ENCODE data around the gene TP53I11.

TP53I11 gene

DNA sequence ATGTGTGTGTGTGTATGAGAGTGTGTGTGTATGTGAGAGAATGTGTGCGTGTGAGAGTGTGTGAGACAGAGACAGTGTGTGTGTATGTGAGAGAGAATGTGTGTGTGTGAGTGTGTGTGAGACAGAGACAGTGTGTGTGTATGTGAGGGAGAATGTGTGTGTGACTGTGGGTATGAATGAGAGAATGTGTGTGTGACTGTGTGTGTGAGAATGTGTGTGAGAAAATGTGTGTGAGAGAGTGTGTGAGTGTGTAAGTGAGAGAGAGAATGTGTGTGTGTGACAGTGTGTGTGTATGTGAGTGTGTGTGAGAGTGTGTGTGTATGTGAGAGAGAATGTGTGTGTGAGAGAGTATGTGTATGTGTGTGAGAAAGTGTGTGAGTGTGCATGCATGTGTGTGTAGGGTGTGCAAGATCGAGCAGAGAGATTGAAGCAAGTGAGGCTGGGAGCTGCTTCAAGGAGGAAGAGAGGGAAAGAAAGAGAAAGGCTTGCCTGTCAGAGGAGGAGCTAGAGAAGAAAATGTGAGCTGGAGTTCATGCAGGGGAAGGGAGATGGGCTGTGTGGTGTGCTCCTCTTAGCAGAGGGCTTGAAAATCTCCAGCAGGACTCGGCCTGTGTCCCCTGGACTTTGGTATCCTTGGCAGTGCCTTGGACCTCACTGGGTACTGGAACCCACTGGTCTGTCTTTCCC, 27.7 kb upstream of the TP53I11 start:
- Histone ChIP-seq H3K9me3 (ENCODE audit: control insufficient read depth, low read length) (no peaks in the 10 kb centered on the region), H3K36me3 (ENCODE audit: control insufficient read depth, insufficient read depth, low read length, severe bottlenecking) (no peaks in the 10 kb centered on the region), H3K4me1 (ENCODE audit: control insufficient read depth, insufficient read depth, low read length) (no peaks in the 10 kb centered on the region), H3K27me3 (replicated peaks; ENCODE audit: control insufficient read depth, insufficient read depth, low read length) (peaks cover 21% of the 10 kb centered on the region), H3K9ac (ENCODE audit: low read length) (no peak overlapping the region), H3K4me3 (ENCODE audit: low read length) (no peak overlapping the region)
- no peak for DNase-seq (ENCODE audit: low read depth)

DNA sequence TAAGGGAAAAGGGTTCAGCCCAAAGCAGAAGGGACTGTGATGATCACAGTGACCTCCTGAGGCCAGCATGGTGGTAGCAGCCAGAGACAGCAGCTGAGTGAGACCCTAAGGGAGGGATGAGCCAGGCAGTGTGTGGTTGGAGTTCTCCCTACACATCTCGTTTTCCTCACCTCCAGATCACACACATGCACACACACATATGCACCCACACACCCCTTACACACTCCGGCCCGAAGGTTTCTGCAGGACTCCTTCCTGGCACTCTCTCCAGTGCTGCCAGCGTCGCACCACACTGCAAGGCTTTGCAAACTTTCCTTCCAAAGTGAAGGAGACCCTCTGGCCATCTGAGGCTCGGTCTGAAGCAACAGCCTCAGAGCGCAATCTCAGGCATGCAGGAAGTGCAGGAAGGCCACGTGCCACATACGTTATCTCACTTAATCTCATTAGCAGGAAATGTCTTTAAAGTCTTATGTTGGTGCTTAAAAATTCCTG, 26.9 kb upstream of the TP53I11 start:
- DNase-seq (ENCODE audit: low read depth) = no peak
- Histone ChIP-seq H3K4me1 (ENCODE audit: control insufficient read depth, insufficient read depth, low read length) (no peaks in the 10 kb centered on the region), H3K27me3 (replicated peaks; ENCODE audit: control insufficient read depth, insufficient read depth, low read length) (peaks cover 24% of the 10 kb centered on the region), H3K36me3 (ENCODE audit: control insufficient read depth, insufficient read depth, low read length, severe bottlenecking) (no peaks in the 10 kb centered on the region), H3K9me3 (ENCODE audit: control insufficient read depth, low read length) (no peaks in the 10 kb centered on the region), H3K4me3 (ENCODE audit: low read length) (no peak overlapping the region), H3K9ac (ENCODE audit: low read length) (no peak overlapping the region)

DNA sequence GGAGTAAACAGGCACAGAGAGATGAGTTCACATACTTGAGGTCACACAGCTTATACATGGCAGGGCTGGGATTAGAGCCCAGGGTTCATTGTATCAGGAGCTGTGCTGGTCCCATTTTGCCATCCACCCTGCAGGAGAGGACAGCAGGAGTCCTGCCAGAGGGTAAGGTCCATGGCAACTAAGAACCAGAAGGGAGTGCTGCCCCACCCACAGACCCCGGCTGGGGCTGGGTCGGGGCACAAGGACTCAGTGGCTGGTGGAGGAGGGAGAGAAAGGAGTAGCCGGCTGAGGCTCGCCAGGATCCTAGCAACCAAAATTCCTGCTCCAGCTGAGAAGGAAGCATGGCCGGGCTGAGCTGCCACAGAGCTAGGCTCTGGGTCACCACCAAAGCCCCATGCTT, 25.9 kb upstream of the TP53I11 start:
- Histone ChIP-seq H3K27me3 (replicated peaks; ENCODE audit: control insufficient read depth, insufficient read depth, low read length) (peaks cover 22% of the 10 kb centered on the region), H3K9me3 (ENCODE audit: control insufficient read depth, low read length) (no peaks in the 10 kb centered on the region), H3K9ac (ENCODE audit: low read length) (no peak overlapping the region), H3K36me3 (ENCODE audit: control insufficient read depth, insufficient read depth, low read length, severe bottlenecking) (no peaks in the 10 kb centered on the region), H3K4me1 (ENCODE audit: control insufficient read depth, insufficient read depth, low read length) (no peaks in the 10 kb centered on the region), H3K4me3 (ENCODE audit: low read length) (no peak overlapping the region)
- no peak for DNase-seq (ENCODE audit: low read depth)

DNA sequence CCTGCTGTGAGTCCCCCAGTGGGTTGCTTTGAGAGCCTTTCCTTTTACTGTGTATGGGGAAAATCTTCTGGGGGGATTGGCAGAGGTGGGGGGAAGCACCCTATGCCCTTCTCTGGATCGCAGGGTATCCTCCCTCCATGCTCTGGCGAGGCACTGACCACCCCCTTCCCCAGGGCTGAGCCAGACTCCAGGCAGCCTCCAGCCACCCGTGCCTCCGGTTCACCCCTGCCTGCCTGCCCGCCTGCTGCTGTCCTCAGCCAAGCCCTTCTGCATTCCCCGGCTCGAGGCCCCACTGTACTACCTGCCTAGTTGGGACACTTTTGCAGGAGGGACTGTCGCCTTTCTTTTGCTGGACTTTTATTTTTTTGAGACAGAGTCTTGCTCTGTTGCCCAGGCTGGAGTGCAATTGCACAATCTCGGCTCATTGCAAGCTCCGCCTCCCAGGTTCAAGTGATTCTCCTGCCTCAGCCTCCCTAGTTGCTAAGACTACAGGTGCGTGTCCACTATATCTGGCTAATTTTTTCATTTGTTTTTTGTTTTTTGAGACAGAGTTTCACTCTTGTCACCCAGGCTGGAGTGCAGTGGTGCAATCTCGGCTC, 23.8 kb upstream of the TP53I11 start:
- no peak for DNase-seq (ENCODE audit: low read depth)
- Histone ChIP-seq H3K4me3 (ENCODE audit: low read length) (no peak overlapping the region), H3K9me3 (ENCODE audit: control insufficient read depth, low read length) (no peaks in the 10 kb centered on the region), H3K27me3 (replicated peaks; ENCODE audit: control insufficient read depth, insufficient read depth, low read length) (peaks cover 29% of the 10 kb centered on the region), H3K9ac (ENCODE audit: low read length) (no peak overlapping the region), H3K36me3 (ENCODE audit: control insufficient read depth, insufficient read depth, low read length, severe bottlenecking) (no peaks in the 10 kb centered on the region), H3K4me1 (ENCODE audit: control insufficient read depth, insufficient read depth, low read length) (no peaks in the 10 kb centered on the region)

DNA sequence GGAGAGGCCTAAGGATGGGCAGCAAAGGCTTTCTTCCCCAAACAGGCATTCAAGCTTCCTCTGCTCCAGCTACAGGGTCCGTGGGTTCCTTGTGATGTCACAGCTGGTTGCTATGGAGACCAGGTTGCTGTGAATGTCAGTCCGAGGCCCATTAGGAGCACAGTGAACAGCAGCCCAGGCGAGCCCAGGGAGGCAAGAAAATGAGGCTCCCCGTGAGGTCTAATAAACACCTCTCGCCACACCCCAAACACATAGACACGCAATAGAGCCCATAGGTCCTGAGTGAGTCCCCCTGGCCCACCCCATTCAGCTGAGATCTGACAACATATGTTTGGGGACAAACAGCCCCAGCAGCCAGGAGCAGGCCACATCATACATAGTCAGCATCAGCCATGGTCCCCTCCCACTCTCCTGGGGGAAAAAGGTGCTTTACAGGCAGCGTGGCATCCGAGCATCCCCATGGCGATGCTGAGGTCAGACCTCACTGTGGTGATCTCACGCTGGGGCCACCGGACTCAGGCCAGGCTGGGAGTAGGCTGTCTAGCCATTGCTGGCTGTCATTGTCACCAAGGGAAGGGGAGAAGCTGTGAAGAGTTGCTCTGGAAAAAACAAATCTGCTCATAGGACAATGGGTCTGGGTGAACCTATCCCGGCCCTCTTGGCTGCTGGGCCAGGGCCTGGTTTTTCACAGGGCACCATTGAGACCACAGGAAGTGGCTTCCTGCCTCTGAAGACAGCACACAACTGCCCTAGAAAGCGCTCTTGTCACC, 23.1 kb upstream of the TP53I11 start:
- Histone ChIP-seq H3K27me3 (replicated peaks; ENCODE audit: control insufficient read depth, insufficient read depth, low read length) (peaks cover 29% of the 10 kb centered on the region), H3K4me1 (ENCODE audit: control insufficient read depth, insufficient read depth, low read length) (no peaks in the 10 kb centered on the region), H3K36me3 (ENCODE audit: control insufficient read depth, insufficient read depth, low read length, severe bottlenecking) (no peaks in the 10 kb centered on the region), H3K4me3 (ENCODE audit: low read length) (no peak overlapping the region), H3K9me3 (ENCODE audit: control insufficient read depth, low read length) (no peaks in the 10 kb centered on the region), H3K9ac (ENCODE audit: low read length) (no peak overlapping the region)
- no peak for DNase-seq (ENCODE audit: low read depth)

DNA sequence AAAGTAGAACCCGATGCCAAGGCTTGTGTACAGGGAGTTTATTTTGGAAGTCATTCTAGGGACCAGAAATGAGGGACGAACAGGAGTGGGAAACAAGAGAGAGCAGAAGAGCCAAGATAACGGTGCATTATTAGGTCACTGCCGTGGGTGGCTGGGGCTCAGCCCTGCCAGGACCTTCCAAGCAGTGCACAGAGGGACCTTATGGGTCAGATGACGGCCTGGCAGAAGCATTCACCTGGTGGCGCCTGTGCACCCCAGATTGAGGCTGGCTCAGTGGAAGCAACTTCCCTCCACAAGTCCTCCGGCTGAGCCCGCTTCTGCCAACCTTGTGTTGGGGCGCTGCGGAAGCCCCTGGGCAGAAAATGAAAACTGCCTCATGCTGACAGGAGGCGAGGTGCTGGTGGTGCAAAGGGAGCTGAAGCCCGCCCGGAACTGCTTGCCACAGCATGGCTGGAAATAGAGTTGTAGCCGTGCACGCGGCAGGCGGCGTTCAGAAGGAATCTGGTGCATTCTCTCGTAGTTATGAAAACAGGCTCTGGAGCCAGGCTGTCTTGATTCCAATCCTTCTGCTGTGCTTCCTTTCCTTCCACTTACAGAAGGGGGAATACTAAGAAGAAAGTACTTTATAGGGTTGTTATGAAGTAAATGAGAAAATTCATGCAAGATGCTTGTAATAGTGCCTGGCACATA, 22.2 kb upstream of the TP53I11 start:
- Histone ChIP-seq H3K36me3 (ENCODE audit: control insufficient read depth, insufficient read depth, low read length, severe bottlenecking) (no peaks in the 10 kb centered on the region), H3K4me3 (ENCODE audit: low read length) (no peak overlapping the region), H3K9ac (ENCODE audit: low read length) (no peak overlapping the region), H3K27me3 (replicated peaks; ENCODE audit: control insufficient read depth, insufficient read depth, low read length) (peaks cover 29% of the 10 kb centered on the region), H3K4me1 (ENCODE audit: control insufficient read depth, insufficient read depth, low read length) (no peaks in the 10 kb centered on the region), H3K9me3 (ENCODE audit: control insufficient read depth, low read length) (no peaks in the 10 kb centered on the region)
- DNase-seq (ENCODE audit: low read depth) = no peak

DNA sequence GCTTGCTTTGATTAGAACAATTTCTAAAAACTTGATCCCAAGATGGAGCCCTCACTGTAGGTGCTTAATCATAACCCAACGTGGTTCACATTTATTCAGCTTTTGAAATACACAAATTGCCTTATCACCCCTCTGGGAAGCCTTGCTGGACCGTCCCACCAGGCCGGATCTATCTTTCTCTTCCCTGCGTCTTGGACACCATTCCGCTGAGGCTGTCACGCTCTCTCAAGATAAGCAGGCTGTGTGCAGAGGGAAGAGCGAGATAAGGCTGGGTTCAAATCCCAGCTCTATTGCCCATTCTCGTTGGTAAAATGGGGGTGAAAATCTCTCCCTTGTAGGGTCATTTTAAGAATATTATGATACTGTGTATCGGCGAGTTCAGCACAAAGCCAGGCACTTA, 20.5 kb upstream of the TP53I11 start:
- DNase-seq (ENCODE audit: low read depth) = no peak
- Histone ChIP-seq H3K4me3 (ENCODE audit: low read length) (no peak overlapping the region), H3K36me3 (ENCODE audit: control insufficient read depth, insufficient read depth, low read length, severe bottlenecking) (no peaks in the 10 kb centered on the region), H3K27me3 (replicated peaks; ENCODE audit: control insufficient read depth, insufficient read depth, low read length) (peaks cover 15% of the 10 kb centered on the region), H3K4me1 (ENCODE audit: control insufficient read depth, insufficient read depth, low read length) (no peaks in the 10 kb centered on the region), H3K9ac (ENCODE audit: low read length) (no peak overlapping the region), H3K9me3 (ENCODE audit: control insufficient read depth, low read length) (no peaks in the 10 kb centered on the region)

DNA sequence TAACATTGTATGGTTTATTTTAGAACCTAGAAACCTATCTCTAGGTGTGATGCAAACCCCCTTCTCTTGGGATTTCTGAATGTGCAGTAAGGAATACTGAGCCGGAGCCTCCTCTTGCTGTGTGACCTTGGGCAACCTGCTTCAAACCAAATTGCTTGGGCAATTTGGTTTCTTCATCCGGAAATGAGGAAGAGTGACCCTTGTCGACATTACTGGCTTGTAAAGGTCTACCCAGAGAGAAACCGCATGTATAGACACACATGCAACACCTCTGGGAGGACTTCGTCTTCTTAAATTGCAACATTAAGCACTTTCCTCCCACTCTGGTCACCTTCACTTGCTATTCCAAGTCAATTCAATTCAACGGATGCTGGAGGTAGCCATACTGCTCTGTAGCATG, 19.6 kb upstream of the TP53I11 start:
- Histone ChIP-seq H3K9me3 (ENCODE audit: control insufficient read depth, low read length) (no peaks in the 10 kb centered on the region), H3K9ac (ENCODE audit: low read length) (no peak overlapping the region), H3K36me3 (ENCODE audit: control insufficient read depth, insufficient read depth, low read length, severe bottlenecking) (no peaks in the 10 kb centered on the region), H3K4me1 (ENCODE audit: control insufficient read depth, insufficient read depth, low read length) (no peaks in the 10 kb centered on the region), H3K4me3 (ENCODE audit: low read length) (no peak overlapping the region), H3K27me3 (replicated peaks; ENCODE audit: control insufficient read depth, insufficient read depth, low read length) (peaks cover 15% of the 10 kb centered on the region)
- no peak for DNase-seq (ENCODE audit: low read depth)

DNA sequence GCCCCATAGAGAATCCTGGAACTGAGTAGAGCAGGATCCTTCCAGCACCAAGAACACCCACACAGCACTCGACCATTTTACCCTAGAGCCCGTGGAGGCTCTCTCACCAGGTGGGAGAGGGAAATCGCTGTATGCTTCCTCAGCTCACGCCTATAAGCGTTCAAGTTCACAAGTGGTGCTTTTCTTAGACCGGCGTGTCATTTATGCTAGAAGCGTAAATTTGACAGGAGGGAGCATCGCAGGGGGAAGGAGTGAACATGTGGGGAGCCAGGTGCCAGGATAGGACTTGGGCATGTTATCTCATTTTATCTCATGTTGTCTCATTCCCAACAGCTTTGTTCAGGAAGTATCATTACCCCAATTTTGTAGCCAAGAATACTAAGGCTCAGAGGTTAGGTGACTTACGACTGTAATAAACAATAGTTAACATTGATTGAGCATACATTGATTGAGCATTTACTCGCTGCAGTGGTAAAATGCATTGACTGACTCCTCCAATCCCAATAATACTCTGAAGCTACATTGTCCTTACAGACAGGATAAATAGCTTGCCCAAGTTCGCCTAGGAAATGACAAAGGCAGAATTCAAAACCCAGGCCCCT, 19.1 kb upstream of the TP53I11 start:
- Histone ChIP-seq H3K4me3 (ENCODE audit: low read length) (no peak overlapping the region), H3K27me3 (replicated peaks; ENCODE audit: control insufficient read depth, insufficient read depth, low read length) (peaks cover 15% of the 10 kb centered on the region), H3K9ac (ENCODE audit: low read length) (no peak overlapping the region), H3K36me3 (ENCODE audit: control insufficient read depth, insufficient read depth, low read length, severe bottlenecking) (no peaks in the 10 kb centered on the region), H3K9me3 (ENCODE audit: control insufficient read depth, low read length) (no peaks in the 10 kb centered on the region), H3K4me1 (ENCODE audit: control insufficient read depth, insufficient read depth, low read length) (peaks cover 4% of the 10 kb centered on the region)
- no peak for DNase-seq (ENCODE audit: low read depth)

DNA sequence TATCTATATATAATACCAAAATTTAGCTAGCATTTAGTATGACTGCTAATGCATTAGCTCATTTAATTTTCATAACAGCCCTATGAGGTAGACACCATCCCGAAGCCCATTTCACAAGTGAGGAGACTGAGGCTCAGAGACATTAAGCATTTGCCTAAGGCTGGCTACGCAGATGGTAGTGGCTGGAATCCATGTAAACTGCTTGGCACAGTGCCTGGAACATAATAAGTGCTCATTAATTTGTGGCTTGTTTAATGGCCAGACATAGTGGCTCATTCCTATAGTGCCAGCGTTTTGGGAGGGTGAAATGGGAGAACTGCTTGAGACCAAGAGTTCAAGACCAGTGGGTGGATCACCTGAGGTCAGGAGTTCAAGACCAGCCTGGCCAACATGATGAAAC, 17.8 kb upstream of the TP53I11 start:
- Histone ChIP-seq H3K9ac (ENCODE audit: low read length) (no peak overlapping the region), H3K36me3 (ENCODE audit: control insufficient read depth, insufficient read depth, low read length, severe bottlenecking) (no peaks in the 10 kb centered on the region), H3K27me3 (replicated peaks; ENCODE audit: control insufficient read depth, insufficient read depth, low read length) (peaks cover 15% of the 10 kb centered on the region), H3K9me3 (ENCODE audit: control insufficient read depth, low read length) (no peaks in the 10 kb centered on the region), H3K4me1 (ENCODE audit: control insufficient read depth, insufficient read depth, low read length) (peaks cover 7% of the 10 kb centered on the region), H3K4me3 (ENCODE audit: low read length) (no peak overlapping the region)
- DNase-seq (ENCODE audit: low read depth) = no peak
